ENCODE results near the gene CPT1B. TPM values are rescaled to one million over a fixed set of nuclear protein-coding genes. Genes with fewer than 3 reads are reported as not detected.

Gene CPT1B
- total RNA-seq, 2 experiments from 2014 or later: 59.1 to 68.3 TPM

DNA sequence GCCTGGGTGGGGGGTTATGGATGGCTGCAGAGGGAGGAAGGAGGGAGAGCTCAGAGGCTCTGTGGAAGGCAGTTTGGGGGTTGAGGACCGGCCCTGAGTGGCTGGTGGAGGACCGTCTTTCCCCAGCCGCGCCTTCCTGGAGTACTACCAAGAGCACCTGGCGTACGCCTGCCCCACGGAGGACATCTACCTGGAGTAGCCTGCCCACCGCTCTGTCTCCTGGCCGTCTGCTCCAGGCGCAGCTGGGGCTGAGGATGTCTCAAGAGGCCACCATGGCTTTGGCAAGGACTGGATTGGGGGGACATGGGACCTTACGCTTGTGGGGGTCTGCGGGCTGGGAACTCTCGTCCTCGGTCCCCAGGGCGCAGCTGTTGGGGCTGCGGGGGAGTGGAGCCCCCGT, 32.4 kb upstream of the CPT1B start:
- ChIA-PET POLR2A (no interaction called here), CTCF (no interaction called here)
- intact Hi-C loops (cut with DNase I, micrococcal nuclease): loop anchor here in 1 of 2 experiments (10.0 kb wide), 1 partner anchor 336 kb away; the partner anchor contains the start of gene MAPK11
- Mint-ChIP-seq H3K27ac (no peak overlapping the region), H3K9me3 (no peaks in the 10 kb centered on the region), H3K36me3 (ENCODE audit: low read depth) (no peaks in the 10 kb centered on the region), H3K4me3 (no peak overlapping the region), H3K4me1 (ENCODE audit: low read depth) (no peaks in the 10 kb centered on the region), H3K27me3 (peaks cover 42% of the 10 kb centered on the region)
- Histone ChIP-seq H3K4me3 (ENCODE audit: low read length) (no peak overlapping the region), H3K4me1 (ENCODE audit: insufficient read depth, low read length) (peaks cover 4% of the 10 kb centered on the region), H3K27me3 (ENCODE audit: control insufficient read depth in 1 of 2, insufficient read depth in 2 of 2, low read length in 2 of 2) (peaks cover 13 to 16% of the 10 kb centered on the region in 2 experiments), H3K9me3 (ENCODE audit: control insufficient read depth in 1 of 2, insufficient read depth in 1 of 2, low read length in 2 of 2) (peaks cover 0 to 4% of the 10 kb centered on the region in 2 experiments), H3K36me3 (ENCODE audit: insufficient read depth, low read length) (no peaks in the 10 kb centered on the region), H3K27ac (ENCODE audit: low read depth in 1 of 2, low read length in 2 of 2) (no peak overlapping the region)
- DNase-seq: no peak
- TF ChIP-seq, protein P1, sequence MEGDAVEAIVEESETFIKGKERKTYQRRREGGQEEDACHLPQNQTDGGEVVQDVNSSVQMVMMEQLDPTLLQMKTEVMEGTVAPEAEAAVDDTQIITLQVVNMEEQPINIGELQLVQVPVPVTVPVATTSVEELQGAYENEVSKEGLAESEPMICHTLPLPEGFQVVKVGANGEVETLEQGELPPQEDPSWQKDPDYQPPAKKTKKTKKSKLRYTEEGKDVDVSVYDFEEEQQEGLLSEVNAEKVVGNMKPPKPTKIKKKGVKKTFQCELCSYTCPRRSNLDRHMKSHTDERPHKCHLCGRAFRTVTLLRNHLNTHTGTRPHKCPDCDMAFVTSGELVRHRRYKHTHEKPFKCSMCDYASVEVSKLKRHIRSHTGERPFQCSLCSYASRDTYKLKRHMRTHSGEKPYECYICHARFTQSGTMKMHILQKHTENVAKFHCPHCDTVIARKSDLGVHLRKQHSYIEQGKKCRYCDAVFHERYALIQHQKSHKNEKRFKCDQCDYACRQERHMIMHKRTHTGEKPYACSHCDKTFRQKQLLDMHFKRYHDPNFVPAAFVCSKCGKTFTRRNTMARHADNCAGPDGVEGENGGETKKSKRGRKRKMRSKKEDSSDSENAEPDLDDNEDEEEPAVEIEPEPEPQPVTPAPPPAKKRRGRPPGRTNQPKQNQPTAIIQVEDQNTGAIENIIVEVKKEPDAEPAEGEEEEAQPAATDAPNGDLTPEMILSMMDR (IDR thresholded peaks at IDR 0.05): no peak
- no peak for ATAC-seq (ENCODE audit: poor library complexity)

DNA sequence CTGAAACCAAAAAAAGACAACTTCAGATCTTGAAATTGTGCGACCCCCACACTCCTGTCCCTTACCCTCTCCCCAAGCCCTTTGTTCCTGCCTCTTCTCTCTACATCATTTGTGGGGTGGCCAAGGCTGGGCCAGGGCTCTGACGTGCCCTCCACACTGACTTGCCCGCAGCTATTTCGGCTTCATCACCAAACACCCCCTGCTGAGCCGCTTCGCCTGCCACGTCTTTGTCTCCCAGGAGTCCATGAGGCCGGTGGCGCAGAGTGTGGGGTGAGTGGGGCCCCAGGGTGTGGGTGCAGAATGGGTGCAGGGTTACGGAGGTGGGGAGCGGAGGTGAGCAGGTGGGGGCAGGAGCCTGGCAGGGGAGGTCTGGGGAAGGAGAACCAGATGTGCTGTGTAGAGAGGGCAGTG, 31.8 kb upstream of the CPT1B start:
- TF ChIP-seq, protein P1 (IDR thresholded peaks at IDR 0.05): no peak
- Histone ChIP-seq H3K27me3 (ENCODE audit: control insufficient read depth in 1 of 2, insufficient read depth in 2 of 2, low read length in 2 of 2) (peaks cover 15 to 21% of the 10 kb centered on the region in 2 experiments), H3K4me1 (ENCODE audit: insufficient read depth, low read length) (peaks cover 4% of the 10 kb centered on the region), H3K36me3 (ENCODE audit: insufficient read depth, low read length) (no peaks in the 10 kb centered on the region), H3K27ac (ENCODE audit: low read depth in 1 of 2, low read length in 2 of 2) (no peak overlapping the region), H3K9me3 (ENCODE audit: control insufficient read depth in 1 of 2, insufficient read depth in 1 of 2, low read length in 2 of 2) (peaks cover 0 to 7% of the 10 kb centered on the region in 2 experiments), H3K4me3 (ENCODE audit: low read length) (no peak overlapping the region)
- Mint-ChIP-seq H3K4me1 (ENCODE audit: low read depth) (no peaks in the 10 kb centered on the region), H3K27ac (no peak overlapping the region), H3K36me3 (ENCODE audit: low read depth) (no peaks in the 10 kb centered on the region), H3K9me3 (no peaks in the 10 kb centered on the region), H3K4me3 (no peak overlapping the region), H3K27me3 (peaks cover 42% of the 10 kb centered on the region)
- ChIA-PET POLR2A (no interaction called here), CTCF (no interaction called here)
- intact Hi-C loops (cut with DNase I, micrococcal nuclease): loop anchor here in 1 of 2 experiments (10.0 kb wide), 1 partner anchor 335 kb away; the partner anchor contains the start of gene MAPK11
- ATAC-seq (ENCODE audit: poor library complexity) (no peak), DNase-seq (no peak)

DNA sequence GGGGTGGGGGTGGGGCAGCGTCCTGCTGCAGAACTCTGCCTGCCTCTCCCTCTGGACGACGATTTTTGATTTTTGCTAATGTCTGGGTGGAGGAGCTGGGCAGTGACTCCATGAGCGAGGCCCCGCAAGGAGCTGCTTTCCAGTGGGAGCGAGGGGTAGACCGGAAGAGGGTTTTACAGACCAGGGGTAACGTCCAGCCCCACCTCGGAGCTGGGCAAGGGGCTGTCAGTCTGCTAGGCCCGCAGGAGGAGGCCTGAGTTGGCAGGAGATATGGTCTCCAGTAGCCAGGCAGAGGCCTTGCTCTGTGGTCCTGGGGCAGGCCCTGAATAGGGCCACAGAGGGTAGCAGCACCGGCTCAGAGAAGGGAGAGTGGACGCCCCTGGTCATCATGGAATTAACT, 31.4 kb upstream of the CPT1B start:
- Histone ChIP-seq H3K27me3 (ENCODE audit: control insufficient read depth in 1 of 2, insufficient read depth in 2 of 2, low read length in 2 of 2) (peaks cover 18 to 26% of the 10 kb centered on the region in 2 experiments), H3K36me3 (ENCODE audit: insufficient read depth, low read length) (no peaks in the 10 kb centered on the region), H3K4me3 (ENCODE audit: low read length) (no peak overlapping the region), H3K9me3 (ENCODE audit: control insufficient read depth in 1 of 2, insufficient read depth in 1 of 2, low read length in 2 of 2) (peaks cover 0 to 10% of the 10 kb centered on the region in 2 experiments), H3K27ac (ENCODE audit: low read depth in 1 of 2, low read length in 2 of 2) (no peak overlapping the region), H3K4me1 (ENCODE audit: insufficient read depth, low read length) (peaks cover 4% of the 10 kb centered on the region)
- DNase-seq (no peak), ATAC-seq (ENCODE audit: poor library complexity) (no peak)
- CTCF ChIA-PET: no interaction called here
- TF ChIP-seq, protein P1 (IDR thresholded peaks at IDR 0.05): no peak
- Mint-ChIP-seq H3K36me3 (ENCODE audit: low read depth) (no peaks in the 10 kb centered on the region), H3K4me3 (no peak overlapping the region), H3K9me3 (no peaks in the 10 kb centered on the region), H3K4me1 (ENCODE audit: low read depth) (no peaks in the 10 kb centered on the region), H3K27ac (no peak overlapping the region), H3K27me3 (peaks cover 42% of the 10 kb centered on the region)
- intact Hi-C loops (cut with DNase I, micrococcal nuclease): no loop called here
- POLR2A ChIA-PET: no interaction called here

Measured in CD4-positive, alpha-beta T cell (primary cell).